GM19455 (cell line): ENCODE data around the gene ESPL1.

ENCODE experiments used
- ATAC-seq: cut with Tn5 transposase; IDR thresholded peaks from one replicate; pipeline ENCODE4 v1.9.1; 2021; ENCODE audit not compliant: unreplicated experiment

ESPL1 gene

DNA sequence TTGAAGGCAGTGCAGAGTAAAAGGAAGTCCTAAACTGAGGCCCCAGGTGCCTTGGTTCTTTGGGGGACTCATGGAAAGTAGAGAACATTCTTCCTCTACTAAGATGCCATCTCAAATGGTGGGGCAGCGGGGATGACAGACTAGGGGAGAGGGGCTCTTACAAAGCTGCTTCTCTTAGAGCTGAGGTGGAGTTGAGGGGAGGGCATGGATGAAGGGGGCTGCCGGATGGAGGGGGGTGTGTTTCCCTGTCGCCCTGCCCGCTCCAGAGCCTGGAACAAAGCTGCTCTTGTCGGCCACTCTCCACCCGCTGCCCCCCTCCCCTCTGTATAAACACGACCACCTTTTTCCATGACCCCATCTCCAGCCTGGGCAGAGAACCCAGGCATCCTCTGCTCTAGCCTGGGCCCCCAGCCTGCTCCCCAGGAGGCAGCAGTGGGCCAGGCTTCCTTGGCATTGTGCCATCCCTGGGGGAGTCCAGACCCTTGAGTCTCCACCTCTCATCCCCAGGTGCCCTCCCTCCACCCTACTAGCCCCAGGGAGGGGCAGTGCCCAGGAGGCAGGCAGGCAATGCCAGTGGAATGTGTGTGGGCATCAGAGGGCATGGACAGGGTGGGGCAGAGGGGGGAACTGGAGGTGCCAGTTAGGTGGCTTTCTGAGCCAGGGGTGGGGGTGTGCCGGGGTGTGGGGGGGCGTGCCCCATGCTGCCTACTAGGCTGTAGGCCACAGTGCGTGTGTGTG, 37.8 kb upstream of the ESPL1 start:
- no peak for ATAC-seq

DNA sequence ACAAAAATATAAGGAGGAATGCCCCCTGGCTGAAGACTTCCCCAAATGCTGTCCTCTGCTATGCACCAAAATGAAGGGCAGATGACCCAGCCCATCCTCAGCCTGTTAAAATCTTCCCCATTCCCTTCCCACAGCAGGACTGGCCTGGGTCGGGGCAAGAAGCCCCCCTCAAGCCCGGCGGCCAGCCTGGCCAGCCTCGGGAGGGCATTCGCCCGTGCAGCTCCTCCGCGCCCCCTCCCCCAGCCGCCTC, 36.5 kb upstream of the ESPL1 start:
- no peak for ATAC-seq

DNA sequence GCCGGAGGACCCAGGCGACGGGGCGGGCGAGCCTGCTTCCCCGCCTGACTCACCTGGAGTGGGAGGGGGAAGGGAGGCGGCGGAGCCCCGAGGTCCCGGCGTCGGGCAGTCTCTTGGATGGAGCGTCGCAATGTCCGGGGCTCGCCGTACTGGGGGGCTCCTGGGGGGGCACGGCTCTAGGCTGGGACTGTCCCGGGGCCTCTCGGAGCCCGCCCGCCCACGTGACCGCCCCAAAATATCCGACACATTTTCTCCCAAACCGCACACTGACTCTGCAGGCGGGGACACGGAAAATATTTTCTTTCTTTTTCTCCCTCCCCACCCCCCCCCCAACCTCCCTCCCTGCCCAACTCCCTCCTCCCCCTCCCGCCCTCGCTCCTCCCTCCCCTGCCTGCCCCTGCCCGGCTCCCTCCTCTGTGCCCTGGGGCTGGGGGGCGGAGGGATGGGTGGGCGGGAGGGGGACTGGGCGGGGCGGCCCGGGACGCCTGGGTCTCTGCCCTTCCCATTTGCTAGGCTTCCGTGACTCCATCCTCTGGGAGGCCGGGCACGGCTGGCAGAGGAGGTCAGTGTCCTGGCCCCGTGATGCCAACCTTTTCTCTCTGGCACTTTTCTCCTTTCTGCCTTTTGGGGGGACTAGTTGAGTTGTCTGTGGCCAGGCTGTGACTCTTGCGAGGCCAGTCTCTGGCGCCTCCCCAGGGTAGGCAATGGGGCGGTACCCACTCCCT, 36.0 kb upstream of the ESPL1 start, which contains the start of gene RARG:
Gene RARG, minus strand, starts transcription at position 289 of the 725 bp plus-strand sequence. CDS start 4,664 bp downstream, outside the sequence.
- ATAC-seq = no peak

DNA sequence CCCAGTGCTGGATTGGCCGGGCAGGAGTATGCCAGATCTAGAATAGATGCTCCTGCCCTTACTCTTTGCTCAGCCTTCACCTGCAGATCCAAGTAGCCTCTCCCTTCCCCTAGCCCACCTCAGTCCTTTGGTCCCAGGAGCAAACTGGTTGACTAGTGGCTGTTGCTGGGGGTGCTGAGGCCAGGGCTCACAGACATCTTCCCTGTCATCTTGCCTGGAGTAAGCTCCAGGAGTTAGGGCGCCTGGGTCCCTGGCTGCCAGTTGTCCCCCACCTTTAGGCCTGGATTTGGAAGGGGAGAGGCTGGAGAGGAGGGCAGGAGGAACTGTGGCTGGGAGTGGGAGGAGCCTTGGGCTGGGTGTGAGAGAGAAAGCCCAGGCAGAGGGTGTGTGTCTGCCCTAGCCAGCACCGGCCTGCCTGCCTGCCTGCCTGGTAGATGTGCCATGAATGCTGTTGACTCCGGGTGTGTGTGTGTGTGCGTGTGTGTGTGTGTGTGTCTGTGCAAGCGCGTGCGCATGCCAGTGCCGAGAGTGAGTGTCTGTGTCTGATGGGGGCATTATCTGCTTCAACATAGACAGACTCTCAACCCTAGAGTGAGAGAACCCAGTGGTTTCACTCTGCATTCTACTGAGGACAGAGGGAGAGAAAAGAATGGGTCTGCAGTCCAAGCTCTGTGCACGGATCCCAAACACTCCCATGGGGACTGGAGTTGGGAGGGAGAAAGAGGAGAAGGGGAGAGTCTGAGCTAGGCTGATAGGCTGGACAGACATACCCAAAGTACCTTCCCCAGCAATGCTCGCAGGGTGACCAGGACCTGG, 35.2 kb upstream of the ESPL1 start:
- ATAC-seq = no peak

DNA sequence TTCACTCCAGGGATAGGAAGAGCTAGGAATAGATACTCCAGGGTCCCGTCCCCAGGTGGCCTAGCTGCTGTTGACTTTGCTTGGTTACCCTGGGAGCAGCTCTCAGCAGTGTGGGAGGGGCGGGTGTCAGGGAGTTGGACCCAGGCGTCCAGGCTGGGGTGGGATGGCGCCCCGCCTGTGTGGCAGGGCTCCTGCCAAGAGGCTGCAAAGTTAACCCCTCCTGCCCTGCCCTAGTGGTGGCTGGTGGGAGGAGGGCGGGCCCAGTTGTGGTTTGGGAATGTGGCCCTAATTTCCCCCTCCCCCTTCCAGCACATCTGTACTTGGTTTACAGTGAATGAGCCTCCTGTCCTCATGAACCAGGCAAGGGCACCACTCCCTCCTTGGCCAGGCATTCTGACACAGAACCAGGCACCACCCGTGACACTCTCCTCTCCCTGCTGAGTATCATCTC, 34.4 kb upstream of the ESPL1 start:
- ATAC-seq = no peak

DNA sequence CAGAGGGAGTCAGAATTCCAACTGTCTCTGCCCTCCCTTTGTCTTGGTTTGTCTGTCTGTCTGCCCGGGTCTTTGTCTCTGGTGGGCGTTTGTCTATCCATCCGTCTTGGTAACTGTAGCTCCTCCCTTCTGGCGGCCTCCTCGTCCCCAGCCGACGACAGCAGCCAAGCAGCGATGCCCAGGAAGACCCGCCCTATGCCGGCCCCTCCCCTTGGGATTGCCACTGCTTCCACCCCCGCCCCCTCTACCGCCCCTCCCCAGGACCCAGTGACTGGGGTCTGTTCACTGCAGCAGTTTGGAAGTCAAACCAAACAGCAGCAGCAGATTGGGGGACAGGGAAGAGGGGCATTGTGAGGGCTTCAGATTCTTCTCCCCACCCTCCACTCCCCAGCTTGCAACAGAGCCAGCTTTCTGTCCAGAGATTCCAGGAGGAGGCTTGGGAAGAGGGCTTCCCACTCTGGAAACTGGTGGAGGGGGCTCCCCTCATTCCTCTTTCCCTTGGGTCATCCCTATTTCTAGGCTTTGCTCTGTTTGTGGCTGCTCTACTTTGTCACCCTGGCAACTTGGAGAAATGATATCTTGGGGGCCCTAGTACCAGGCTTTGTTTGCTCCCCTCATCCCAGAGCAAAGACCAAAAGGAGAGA, 33.7 kb upstream of the ESPL1 start:
- ATAC-seq = no peak

DNA sequence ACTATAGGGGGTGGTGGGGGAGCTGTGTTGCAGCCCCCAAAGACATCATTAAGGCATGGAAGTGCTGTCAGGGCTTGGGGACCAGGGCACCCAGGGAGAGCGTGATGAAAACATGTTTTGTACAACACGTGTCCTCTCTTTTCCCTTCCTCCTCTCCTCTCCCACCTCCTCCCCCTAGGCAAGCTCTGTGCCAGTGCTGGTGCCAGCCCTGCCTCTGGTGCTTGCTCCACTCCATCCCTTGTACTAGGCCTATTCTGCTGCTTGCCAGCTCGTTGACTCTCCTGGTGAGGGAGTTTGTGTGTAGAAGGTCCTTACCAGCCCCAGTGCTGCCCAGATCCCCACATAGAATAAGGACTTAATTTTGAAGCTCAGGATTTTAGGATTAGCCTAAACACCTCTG, 32.9 kb upstream of the ESPL1 start:
- ATAC-seq = no peak

DNA sequence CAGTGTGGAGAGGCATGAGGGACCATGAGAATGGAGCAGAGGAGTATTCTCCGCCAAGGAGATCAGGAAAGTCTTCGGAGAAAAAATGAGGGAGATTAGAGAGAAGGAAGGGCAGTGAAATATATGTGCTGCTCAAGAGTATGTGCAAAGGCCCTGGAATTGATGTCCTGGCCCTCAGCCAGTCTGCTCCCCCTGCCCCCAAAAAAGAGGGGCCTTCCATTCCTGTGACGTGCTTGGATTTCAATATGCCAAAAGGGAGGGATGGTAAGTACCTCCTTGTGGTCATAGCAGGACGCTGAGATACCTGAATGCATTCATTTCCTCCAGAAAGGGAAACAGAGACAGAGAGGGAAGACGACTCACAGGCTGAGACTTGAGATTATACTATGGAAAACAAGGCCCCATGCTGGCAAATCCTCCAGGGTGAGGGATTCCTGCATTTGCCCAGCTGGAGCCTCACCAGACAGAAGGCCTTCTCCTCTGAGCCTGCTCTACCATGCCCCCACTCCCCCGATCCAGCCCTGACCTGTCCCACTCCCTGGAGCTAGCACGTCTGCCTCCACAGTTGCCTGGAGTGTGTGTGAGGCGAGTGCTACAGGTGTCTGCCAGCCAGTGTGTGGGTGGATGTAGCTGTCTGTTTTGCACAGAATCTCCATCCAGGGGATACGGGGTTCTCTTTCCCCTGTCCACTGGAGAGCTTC, 32.2 kb upstream of the ESPL1 start:
- ATAC-seq = no peak

DNA sequence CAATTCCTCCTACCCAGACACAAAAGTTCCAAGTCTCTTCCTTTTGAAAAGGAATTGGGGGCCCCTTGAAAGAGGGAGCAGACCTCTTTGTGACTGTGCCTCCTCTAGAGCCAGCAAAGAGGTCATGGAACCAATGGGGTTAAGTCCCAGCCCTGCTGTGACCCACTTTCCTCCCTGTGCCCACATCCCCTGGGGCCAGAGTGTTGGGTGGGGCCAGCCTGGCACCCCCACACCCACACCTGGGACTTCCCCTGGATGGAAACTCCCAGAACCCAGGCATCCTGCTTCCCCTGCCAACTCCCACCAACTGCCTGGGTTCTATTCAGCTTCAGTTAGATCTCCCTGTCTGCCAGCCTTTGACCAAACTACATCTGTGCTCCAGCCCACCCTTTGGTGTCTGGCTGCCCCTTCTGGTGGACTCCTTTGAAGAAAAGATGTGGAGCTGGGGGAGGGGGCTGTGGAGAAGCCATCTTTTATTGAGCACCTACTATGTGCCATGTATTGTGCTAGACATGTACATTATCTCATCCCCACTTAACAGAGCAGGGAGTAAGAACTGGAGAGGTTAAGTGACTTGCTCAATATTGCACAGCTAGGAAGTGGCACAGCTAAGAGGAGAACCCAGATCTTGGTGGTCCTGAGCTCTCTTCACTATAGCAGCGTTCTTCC, 31.5 kb upstream of the ESPL1 start:
- no peak for ATAC-seq

DNA sequence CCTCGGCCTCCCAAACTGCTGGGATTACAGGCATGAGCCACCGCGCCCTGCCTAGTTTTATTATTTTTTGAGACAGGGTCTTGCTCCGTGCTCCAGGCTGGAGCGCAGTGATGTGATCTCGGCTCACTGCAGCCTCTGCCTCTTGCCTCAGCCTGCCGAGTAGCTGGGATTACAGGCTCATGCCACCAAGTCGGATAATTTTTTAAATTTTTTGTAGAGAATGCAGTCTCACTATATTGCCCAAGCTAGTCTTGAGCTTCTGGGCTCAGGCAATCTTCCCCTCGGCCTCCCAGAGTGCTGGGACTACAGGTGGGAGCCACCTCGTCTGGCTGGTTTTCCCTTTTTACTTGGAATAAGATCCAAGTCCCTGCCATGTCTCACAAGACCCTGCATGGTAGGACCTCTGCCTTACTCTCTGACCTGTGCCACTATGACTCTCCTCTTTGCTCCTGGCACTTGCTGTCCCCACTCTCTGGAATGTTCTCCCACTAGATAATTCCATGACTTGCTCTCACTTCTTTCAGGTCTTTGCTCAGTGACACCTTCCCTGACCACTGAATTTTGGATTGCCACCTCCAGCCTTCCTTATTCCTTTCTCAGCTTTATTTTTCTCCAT, 28.3 kb upstream of the ESPL1 start:
- no peak for ATAC-seq

DNA sequence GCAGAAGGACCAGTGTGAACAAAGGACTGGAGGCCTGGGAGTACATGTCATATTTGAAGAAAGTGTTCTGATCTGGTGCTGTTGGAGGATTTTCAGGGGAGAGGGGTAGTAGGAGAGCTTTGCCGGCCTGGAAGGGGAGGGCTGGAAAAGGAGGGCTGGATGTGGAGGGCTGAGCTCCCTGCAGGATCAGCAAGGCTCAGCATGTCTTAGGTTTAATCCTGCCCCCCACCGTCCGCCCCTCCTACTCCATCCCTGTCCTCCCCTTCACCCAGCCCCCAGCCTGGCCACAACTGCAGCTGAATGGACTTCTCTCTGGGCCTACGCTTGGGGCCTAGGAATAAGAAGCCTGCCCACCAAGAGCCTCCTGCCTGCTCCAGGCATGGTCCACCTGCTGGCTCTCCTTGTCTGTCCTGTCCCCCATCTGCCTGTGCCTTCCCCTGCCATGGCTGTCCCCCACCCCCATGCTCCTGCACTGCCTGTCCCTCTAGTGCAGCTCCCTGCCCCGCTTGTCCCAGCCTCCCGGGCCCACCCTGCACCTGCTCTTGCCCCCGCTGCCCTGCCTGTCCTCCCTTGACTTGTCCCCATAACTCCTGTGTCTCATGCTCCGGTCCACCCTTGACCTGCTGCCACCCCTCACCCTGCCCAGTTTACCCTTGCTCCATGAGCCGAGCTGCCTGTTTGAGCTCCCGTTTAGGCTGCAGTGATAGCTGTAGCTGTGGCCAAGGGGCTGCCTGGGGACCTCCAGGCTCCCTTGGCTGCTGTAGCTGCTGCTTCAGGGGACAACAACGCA, 26.3 kb upstream of the ESPL1 start:
- no peak for ATAC-seq

DNA sequence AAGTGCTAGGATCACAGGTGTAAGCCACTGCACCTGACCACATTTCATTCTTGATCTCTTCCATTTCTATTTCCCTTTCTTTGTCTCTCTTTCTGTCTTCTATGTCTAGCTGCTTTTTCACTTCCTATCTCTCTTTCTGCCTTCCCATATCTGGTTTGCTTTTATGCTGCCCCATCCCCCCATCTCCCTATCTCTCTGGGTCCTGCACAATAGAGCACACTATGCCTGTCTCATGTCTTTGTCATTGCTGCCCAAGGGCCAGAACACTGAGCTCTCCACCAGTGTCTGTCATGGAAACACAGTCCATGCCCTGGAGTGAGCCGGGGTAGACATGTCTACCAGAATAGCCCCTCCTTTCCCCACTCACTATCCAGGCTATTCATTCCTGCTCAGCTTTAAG, 23.8 kb upstream of the ESPL1 start:
- ATAC-seq = no peak

DNA sequence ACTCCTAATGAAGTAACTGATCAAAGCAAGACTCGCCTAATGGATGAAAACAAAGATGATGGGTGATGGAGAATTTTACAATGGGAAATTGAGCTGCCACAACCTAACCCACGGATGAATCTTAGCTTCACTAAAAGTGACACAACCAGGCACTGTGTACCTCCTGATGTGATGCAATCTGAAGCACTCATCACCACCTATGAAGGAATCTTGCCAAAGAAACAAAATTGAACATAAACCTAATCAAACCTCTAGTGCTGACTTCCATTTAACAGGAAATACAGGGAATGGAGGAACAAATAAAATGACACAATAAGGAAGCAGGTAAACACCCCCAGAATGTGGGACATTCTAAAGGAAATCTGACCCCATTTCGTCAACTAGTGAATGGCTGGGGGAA, 22.8 kb upstream of the ESPL1 start:
- no peak for ATAC-seq

DNA sequence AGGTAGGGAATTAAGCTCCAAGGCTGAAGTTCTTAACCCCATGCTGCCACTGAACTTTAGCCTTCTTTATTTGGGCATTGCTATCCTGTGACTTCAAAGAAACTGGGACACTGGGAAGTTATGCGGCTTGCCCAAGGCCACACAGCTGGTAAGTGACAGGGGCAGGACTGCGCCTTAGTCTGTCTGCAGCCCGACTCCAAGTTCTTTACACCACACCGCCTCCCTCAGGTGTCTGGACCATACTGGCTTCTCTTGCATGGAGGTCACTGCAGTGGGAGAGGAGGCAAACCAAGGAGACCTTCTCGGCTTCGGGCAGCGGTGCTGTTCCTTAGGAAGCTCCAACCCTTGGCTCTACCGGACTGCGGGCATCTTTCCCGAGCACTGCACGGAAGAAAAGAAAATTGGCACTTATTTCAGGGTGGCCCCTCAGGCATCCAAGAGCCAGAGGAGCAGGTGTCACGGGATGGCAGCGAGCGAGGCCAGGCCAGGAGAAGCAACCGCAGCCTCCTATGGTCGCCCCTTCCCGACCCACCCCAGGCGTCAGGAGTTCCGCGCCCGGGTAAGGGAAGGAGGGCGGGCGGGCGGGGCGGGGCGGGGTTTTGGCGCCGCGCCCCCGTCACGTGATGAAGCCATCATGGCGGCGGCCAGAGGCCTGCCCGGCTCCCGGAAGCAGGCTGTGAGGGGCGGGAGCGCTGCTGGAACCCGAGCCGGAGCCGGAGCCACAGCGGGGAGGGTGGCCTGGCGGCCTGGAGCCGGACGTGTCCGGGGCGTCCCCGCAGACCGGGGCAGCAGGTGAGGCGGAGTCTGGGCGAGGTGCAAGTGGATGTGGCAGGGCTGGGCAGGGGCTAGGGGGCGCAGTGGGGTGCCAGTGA, 16.4 kb upstream of the ESPL1 start:
- peak; percentile 66 for ATAC-seq

DNA sequence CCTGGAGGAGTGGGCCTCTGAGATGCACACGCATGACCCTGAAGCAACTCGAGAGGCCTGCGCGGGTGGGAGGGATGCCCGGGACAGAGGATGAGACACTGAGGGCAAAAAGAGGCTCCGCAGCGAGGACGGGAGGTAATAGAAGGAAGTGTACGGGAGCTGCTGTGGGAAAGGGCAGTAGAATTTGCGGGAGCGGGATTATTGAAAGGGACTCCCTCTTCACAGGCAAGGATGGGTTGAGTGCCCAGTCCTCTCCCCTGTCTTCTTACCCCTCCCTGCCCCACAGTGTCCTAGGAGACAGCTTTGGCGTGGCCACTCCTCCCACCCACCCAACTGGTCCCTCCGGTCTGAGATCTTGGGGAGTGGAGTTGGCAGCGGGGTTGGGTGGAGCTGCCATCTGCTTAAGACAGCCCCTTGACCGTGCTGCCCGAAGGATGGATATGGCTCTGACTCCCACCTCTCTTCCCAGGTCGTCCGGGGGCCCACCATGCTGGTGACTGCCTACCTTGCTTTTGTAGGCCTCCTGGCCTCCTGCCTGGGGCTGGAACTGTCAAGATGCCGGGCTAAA, 15.7 kb upstream of the ESPL1 start:
- no peak for ATAC-seq

DNA sequence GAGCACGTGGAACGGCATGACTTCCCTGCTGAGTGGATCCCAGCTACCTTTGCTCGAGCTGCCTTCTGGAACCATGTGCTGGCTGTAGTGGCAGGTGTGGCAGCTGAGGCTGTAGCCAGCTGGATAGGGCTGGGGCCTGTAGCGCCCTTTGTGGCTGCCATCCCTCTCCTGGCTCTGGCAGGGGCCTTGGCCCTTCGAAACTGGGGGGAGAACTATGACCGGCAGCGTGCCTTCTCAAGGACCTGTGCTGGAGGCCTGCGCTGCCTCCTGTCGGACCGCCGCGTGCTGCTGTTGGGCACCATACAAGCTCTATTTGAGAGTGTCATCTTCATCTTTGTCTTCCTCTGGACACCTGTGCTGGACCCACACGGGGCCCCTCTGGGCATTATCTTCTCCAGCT, 14.8 kb upstream of the ESPL1 start:
- ATAC-seq = no peak

DNA sequence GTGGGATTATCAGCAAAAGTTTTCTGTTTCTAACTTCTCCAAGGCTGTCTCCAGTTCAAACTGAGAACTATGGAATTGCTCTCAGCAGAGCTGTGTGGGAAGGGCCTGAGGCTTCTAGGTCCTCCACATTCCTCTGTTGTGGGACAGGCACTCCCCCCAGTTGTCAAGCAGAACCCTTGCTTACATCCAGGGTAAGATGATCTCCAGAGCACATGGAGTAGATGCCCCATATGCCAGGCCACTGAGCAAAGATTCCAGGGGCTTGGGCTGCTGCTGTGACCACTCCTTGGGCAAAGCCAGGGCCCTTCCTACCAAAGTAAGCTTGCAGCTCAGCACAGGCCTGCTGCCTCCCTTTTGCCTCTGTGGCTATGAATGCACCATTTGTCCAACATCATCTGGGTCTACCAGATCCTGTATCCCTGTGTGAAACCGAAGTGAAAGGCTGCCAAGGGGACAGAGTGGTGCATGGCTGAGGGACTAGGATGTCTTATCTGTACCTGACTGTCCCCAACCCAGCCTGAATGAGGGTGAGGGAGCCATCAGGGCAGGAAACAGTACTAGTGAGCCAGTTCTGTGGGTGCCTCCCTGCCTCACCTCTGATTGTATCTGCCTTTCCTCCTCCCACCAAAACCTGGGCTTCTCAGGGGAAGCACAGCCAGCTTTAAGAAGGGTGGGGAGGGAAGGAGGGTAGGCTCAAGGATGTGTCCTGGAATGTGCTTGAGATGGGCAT, 13.1 kb upstream of the ESPL1 start:
- ATAC-seq = no peak
